Stomach (tissue), 9 donors: ENCODE data around the gene SEH1L. TPM values are rescaled to one million over a fixed set of nuclear protein-coding genes. Genes with fewer than 3 reads are reported as not detected.

Experiments used
- DNase-seq, 2 donors: peaks; one replicate each; pipeline versions ENCODE4 v3.0.0 to v3.0.0-alpha.2; 2013 to 2019
- H3K27ac ChIP-seq, 5 donors: fragments of 200-600 bp in 4 of 5; sonication (generic) in 4 of 5; one replicate each; pipeline ENCODE4 v1.5.1; 2013 to 2019; ENCODE audit warnings: mild to moderate bottlenecking in 1 of 5, moderate library complexity in 1 of 5
- H3K27me3 ChIP-seq, 3 donors: fragments of 200-600 bp; sonication (generic); one replicate each; pipeline ENCODE4 v1.5.1; 2017 to 2019; ENCODE audit warnings: mixed run types in 1 of 3
- H3K36me3 ChIP-seq, 4 donors: fragments of 200-600 bp; sonication (generic); 1 replicate in 3 of 4; 2 replicates in 1 of 4; pipeline ENCODE4 v1.5.1; 2016 to 2019
- H3K4me1 ChIP-seq, 4 donors: fragments of 200-600 bp; sonication (generic); one replicate each; pipeline ENCODE4 v1.5.1; 2016 to 2019
- H3K4me3 ChIP-seq, 4 donors: fragments of 200-600 bp; sonication (generic) in 3 of 4; one replicate each; pipeline ENCODE4 v1.5.1; 2016 to 2019; ENCODE audit warnings: mild to moderate bottlenecking in 1 of 4
- H3K9me3 ChIP-seq, 4 donors: fragments of 200-600 bp; sonication (generic); one replicate each; pipeline ENCODE4 v1.5.1; 2016 to 2019
- CTCF ChIP-seq, 7 experiments: fragments of 450-650 bp in 4 of 7; fragments of 200-600 bp in 3 of 7; sonication (generic) in 3 of 7; IDR thresholded peaks; one replicate each; pipeline ENCODE4 v1.5.1; 2016 to 2019; ENCODE audit warnings: antibody characterized with exemption in 7 of 7, control low read depth in 2 of 7, mild to moderate bottlenecking in 1 of 7
- EP300 ChIP-seq: sonication (generic); formaldehyde crosslinking; IDR thresholded peaks from one replicate; pipeline ENCODE4 v1.6.1; 2017; ENCODE audit warnings: antibody characterized with exemption
- POLR2A ChIP-seq, 4 donors: fragments of 450-650 bp; IDR thresholded peaks; one replicate each; pipeline ENCODE4 v1.6.1; 2016; ENCODE audit warnings: antibody characterized with exemption in 4 of 4, control low read depth in 2 of 4, mild to moderate bottlenecking in 1 of 4, moderate library complexity in 1 of 4
- POLR2AphosphoS5 ChIP-seq, 3 donors: sonication (generic); formaldehyde crosslinking; IDR thresholded peaks; one replicate each; pipeline ENCODE4 v1.6.1; 2016; ENCODE audit warnings: antibody characterized with exemption in 3 of 3
- WGBS, 5 donors: extraction: QIAGEN DNeasy Blood & Tissue Kit in 3 of 5; methylation state at CpG; one replicate each; pipeline versions ENCODE4 v1.1.5 to v1.1.7; 2013 to 2018; 5-methylcytosine and 5-hydroxymethylcytosine counted together
- intact Hi-C: fragments of 100-400 bp; cut with DNase I; formaldehyde crosslinking; loops from one replicate; pipeline ENCODE4 v1.15.1; 2023; ENCODE audit warnings: low total_unique reads
- polyA plus RNA-seq, 3 donors: library from polyadenylated mRNA; stranded (reverse); fragments of 200-250 nt; gene quantifications; one replicate each; pipeline ENCODE4 v1.2.3, GENCODE V29; 2013
- total RNA-seq, 5 donors: library from RNA; depleted of rRNA; stranded (reverse); fragments of >200 nt; gene quantifications; one replicate each; pipeline versions ENCODE4 v1.1.0 to v1.2.3, GENCODE V29; 2014 to 2016
- donor health status: healthy with polysubstance abuse.
- donor health status: Bipolar disorder and iron deficiency.
- donor health status: healthy.

The SEH1L gene
- total and polyA plus RNA-seq, 8 donors, result 9.3 to 43.7 (median 18.0) TPM

GRCh38 chr18:13028869-13029268 lies 81.1 kb downstream of the SEH1L start:
- TF ChIP-seq EP300 (no peak), POLR2A (IDR thresholded peaks at IDR 0.05) (no peak), CTCF (IDR thresholded peaks at IDR 0.05) (no peak), POLR2AphosphoS5 (IDR thresholded peaks at IDR 0.05) (no peak)
- H3K27me3 ChIP-seq, result no peaks in the 10 kb centered on the region
- intact Hi-C loops, result no loop called here
- H3K9me3 ChIP-seq, result no peaks in the 10 kb centered on the region
- peaks cover 0 to 10% (median 7%) of the 10 kb centered on the region in 4 donors for H3K4me1 ChIP-seq
- H3K4me3 ChIP-seq, result no peak overlapping the region
- WGBS, 5 donors, result 92 to 100% (median 94%) methylated on average over 2 of the region's 2 CpGs
- no peak for DNase-seq
- peaks cover 7 to 86% (median 70%) of the 10 kb centered on the region in 4 donors for H3K36me3 ChIP-seq
- no peak overlapping the region for H3K27ac ChIP-seq

GRCh38 chr18:13032173-13032572 lies 84.4 kb downstream of the SEH1L start:
- no peaks in the 10 kb centered on the region for H3K4me1 ChIP-seq
- no peak overlapping the region for H3K27ac ChIP-seq
- no peaks in the 10 kb centered on the region for H3K27me3 ChIP-seq
- TF ChIP-seq EP300 (no peak), CTCF (IDR thresholded peaks at IDR 0.05) (no peak), POLR2AphosphoS5 (IDR thresholded peaks at IDR 0.05) (no peak), POLR2A (IDR thresholded peaks at IDR 0.05) (no peak)
- intact Hi-C loops, result no loop called here
- no peaks in the 10 kb centered on the region for H3K9me3 ChIP-seq
- WGBS, 5 donors, result 87 to 91% (median 90%) methylated on average over 4 to 5 of the region's 5 CpGs
- H3K4me3 ChIP-seq, result no peak overlapping the region
- peaks cover 4 to 87% (median 76%) of the 10 kb centered on the region in 4 donors for H3K36me3 ChIP-seq
- DNase-seq, result no peak

GRCh38 chr18:13035249-13035914 lies 87.6 kb downstream of the SEH1L start:
- no peak overlapping the region for H3K27ac ChIP-seq
- no peaks in the 10 kb centered on the region for H3K4me1 ChIP-seq
- TF ChIP-seq POLR2A (IDR thresholded peaks at IDR 0.05), result no peak
- intact Hi-C loops, result no loop called here
- no peak overlapping the region for H3K4me3 ChIP-seq
- no peaks in the 10 kb centered on the region for H3K27me3 ChIP-seq
- H3K36me3 ChIP-seq, result peaks cover 0 to 74% (median 64%) of the 10 kb centered on the region in 4 donors
- no peaks in the 10 kb centered on the region for H3K9me3 ChIP-seq
- DNase-seq, result no peak
- 92 to 97% (median 95%) methylated on average over 7 of the region's 7 CpGs for WGBS, 5 donors

GRCh38 chr18:13036622-13037320 lies 89.0 kb downstream of the SEH1L start:
- no peak for DNase-seq
- intact Hi-C loops, result no loop called here
- no peak overlapping the region for H3K4me3 ChIP-seq
- 67 to 91% (median 83%) methylated on average over 3 to 7 of the region's 7 CpGs for WGBS, 5 donors
- H3K36me3 ChIP-seq, result peaks cover 0 to 68% (median 60%) of the 10 kb centered on the region in 4 donors
- H3K27ac ChIP-seq, result no peak overlapping the region
- no peaks in the 10 kb centered on the region for H3K4me1 ChIP-seq
- H3K27me3 ChIP-seq, result no peaks in the 10 kb centered on the region
- TF ChIP-seq CTCF (IDR thresholded peaks at IDR 0.05) (no peak), POLR2A (IDR thresholded peaks at IDR 0.05) (no peak)
- no peaks in the 10 kb centered on the region for H3K9me3 ChIP-seq

Other genes starting within 250 kb of the SEH1L start
- gene CEP76, start 245.3 kb upstream of the SEH1L start, total RNA-seq, result 10 to 100 TPM in 4 of 5 donors, 1 to 10 TPM in 1; 4.6 to 57.2 (median 27.2) TPM
- 1 to 10 TPM; 2.4 to 4.1 (median 2.7) TPM for gene CEP76, start 245.3 kb upstream of the SEH1L start, polyA plus RNA-seq
- 10 to 100 TPM; 11.6 to 78.8 (median 20.1) TPM for gene PSMG2, start 245.0 kb upstream of the SEH1L start, total RNA-seq
- 100 to 1,000 TPM in 2 of 3 donors, 10 to 100 TPM in 1; 82.6 to 106 (median 104) TPM for gene PSMG2, start 245.0 kb upstream of the SEH1L start, polyA plus RNA-seq
- 10 to 100 TPM in 3 of 5 donors, 1 to 10 TPM in 2; 5.8 to 66.7 (median 28.5) TPM for gene PTPN2, start 63.8 kb upstream of the SEH1L start, total RNA-seq
- gene PTPN2, start 63.8 kb upstream of the SEH1L start, polyA plus RNA-seq, result 10 to 100 TPM; 20.2 to 32.4 (median 32.2) TPM
- 10 to 100 TPM; 31.7 to 55.8 (median 36.8) TPM for gene CEP192, start 43.4 kb downstream of the SEH1L start, total RNA-seq
- gene CEP192, start 43.4 kb downstream of the SEH1L start, polyA plus RNA-seq, result 10 to 100 TPM in 1 of 3 donors, 1 to 10 TPM in 2; 6.4 to 12.8 (median 6.6) TPM